ENCODE results near the gene DVL1.
"Not testable (repeated sequence)": the region's sequence is repeated elsewhere in the genome, so short reads cannot be mapped to it uniquely, and the experiment has no call there.

The DVL1 gene

GRCh38 chr1:1349256-1350012 is at the start of gene DVL1:
Gene DVL1, minus strand, starts transcription at chr1:1349418. Its CDS starts 353 bp downstream, at chr1:1349065.
- FAIRE-seq, result no peak

- no peak for FAIRE-seq
These were observed 49.5 kb upstream of the DVL1 start for GRCh38 chr1:1398677-1399186.

GRCh38 chr1:1397839-1398523 is 48.8 kb upstream of the DVL1 start:
- no peak for FAIRE-seq

- no peak for FAIRE-seq
These were observed 45.9 kb upstream of the DVL1 start for GRCh38 chr1:1395166-1395565.

- FAIRE-seq, result no peak
These were observed 44.9 kb upstream of the DVL1 start for GRCh38 chr1:1394116-1394515.

GRCh38 chr1:1393428-1393827 is 44.2 kb upstream of the DVL1 start:
- no peak for FAIRE-seq

- no peak for FAIRE-seq
These were observed 43.8 kb upstream of the DVL1 start for GRCh38 chr1:1393014-1393413.

GRCh38 chr1:1391225-1391624 is 42.0 kb upstream of the DVL1 start:
- no peak for FAIRE-seq

- no peak for FAIRE-seq
These were observed 41.5 kb upstream of the DVL1 start for GRCh38 chr1:1390675-1391074.

- no peak for FAIRE-seq
These were observed 38.9 kb upstream of the DVL1 start for GRCh38 chr1:1388078-1388472.

- FAIRE-seq, result no peak
These were observed 38.2 kb upstream of the DVL1 start for GRCh38 chr1:1387098-1388077.

GRCh38 chr1:1385931-1386330 is 36.7 kb upstream of the DVL1 start:
- no peak for FAIRE-seq

GRCh38 chr1:1385339-1385738 is 36.1 kb upstream of the DVL1 start:
- FAIRE-seq, result not testable (repeated sequence)

- no peak for FAIRE-seq
These were observed 32.1 kb upstream of the DVL1 start for GRCh38 chr1:1381294-1381693.

GRCh38 chr1:1380860-1381259 is 31.6 kb upstream of the DVL1 start:
- no peak for FAIRE-seq

- no peak for FAIRE-seq
These were observed 28.5 kb upstream of the DVL1 start for GRCh38 chr1:1377540-1378205.

- FAIRE-seq, result no peak
These were observed 27.5 kb upstream of the DVL1 start for GRCh38 chr1:1376551-1377226.

GRCh38 chr1:1374929-1375662 is 25.9 kb upstream of the DVL1 start, which contains the start of gene AURKAIP1:
Gene AURKAIP1, minus strand, starts transcription at chr1:1375207. Its CDS starts 451 bp downstream, at chr1:1374756.
- peak; percentile 99 for FAIRE-seq

- no peak for FAIRE-seq
These were observed 25.3 kb upstream of the DVL1 start for GRCh38 chr1:1374589-1374928.

- no peak for FAIRE-seq
These were observed 24.8 kb upstream of the DVL1 start for GRCh38 chr1:1373815-1374588.
